Putamen (tissue), 1 donor: ENCODE results near the gene COL16A1.
A peak's percentile ranks its signal among the peaks of the same experiment; 100 is the strongest.
"Not testable (repeated sequence)": the region's sequence is repeated elsewhere in the genome, so short reads cannot be mapped to it uniquely, and the experiment has no call there.

Source experiments
- DNase-seq: peaks from one replicate; pipeline ENCODE4 v3.0.0-alpha.2; 2016; ENCODE audit warnings: low spot score

COL16A1 gene

DNA sequence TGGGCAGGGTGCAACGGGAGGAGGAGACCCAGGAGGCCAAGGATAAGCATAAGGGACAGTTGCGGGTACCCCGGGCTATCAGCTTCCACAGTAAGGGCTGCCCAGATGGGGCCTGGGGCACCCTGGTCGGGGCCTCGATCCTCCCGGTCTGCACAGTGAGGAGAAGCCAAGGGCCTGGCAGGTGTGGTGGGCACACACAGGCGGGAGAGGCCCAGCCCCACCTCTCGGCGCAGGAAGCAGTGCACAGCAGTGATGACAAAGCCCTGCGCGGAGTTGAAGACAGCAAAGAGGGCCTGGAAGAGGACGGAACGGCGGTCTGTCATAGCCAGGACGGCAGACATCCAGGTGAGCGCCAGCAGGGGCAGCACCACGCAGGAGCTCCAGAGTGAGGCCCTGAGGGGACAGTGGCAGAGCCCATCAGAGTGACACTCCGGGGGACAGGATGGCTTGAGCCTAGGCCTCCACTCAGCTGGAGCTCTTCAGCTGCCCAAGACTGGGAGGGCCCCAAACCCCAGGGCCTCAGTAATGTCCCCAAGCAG, 29.0 kb upstream of the COL16A1 start:
- no peak for DNase-seq

GRCh38 chr1:31732343-31732742, 28.5 kb upstream of the COL16A1 start:
- no peak for DNase-seq

GRCh38 chr1:31731049-31731565, 27.3 kb upstream of the COL16A1 start:
- DNase-seq = no peak

DNA sequence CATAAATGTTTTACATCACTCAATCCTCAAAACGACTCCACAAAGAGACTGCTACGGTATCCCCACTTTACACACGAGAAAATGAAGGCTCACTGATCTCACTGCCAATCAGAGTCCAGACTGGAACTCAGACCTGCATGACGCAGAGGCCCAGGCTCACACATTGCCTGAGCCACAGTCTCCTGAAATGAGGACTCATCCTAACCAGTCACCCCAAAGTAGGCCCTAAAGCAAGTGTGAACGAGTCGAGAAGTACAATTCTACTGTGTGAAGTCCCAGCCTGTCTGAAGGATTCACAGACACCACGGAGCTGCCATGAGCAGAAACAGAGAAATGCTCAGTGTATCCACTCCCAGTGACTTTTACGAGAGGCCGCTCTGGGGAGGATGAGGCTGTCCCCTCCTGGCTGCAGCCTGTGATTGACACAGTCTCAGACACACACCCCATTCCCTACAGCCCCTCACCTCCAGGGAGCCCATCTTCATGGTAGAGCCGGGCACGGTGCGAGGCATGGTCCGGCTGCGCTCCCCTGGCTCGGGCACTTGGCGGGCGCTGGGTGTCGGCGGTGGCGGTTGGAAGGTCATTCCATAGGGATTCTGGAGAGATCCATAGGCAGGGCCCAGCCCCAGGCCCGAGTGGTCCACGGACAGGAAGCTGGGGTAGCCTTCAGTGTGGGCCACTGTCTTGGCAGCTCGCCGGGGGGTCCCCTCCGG, 26.7 kb upstream of the COL16A1 start:
- no peak for DNase-seq

GRCh38 chr1:31727849-31728248, 24.0 kb upstream of the COL16A1 start:
- DNase-seq = no peak

DNA sequence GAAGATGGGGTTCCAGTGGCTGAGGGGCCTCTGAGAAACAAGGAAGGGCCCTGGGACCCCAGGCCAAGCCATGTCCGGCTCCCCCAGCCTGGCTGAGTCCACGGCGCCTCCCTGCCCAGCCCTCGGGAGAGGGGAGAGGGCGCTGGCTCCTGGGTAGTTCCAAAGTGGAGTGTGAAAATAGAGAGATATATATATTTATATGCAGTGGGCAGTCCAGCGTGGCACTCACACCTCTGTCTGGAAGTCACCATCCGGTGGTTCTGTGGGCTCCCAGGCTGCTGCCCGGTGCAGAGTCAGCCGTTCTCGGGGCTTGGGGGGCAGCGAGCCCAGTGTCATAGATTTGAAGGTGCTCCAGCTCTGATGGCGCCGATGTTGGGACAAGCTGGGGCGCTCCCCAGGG, 23.4 kb upstream of the COL16A1 start:
- DNase-seq = no peak

- no peak for DNase-seq
Measured at GRCh38 chr1:31726715-31727114, 22.9 kb upstream of the COL16A1 start.

GRCh38 chr1:31725777-31726535, 22.1 kb upstream of the COL16A1 start:
- no peak for DNase-seq

DNA sequence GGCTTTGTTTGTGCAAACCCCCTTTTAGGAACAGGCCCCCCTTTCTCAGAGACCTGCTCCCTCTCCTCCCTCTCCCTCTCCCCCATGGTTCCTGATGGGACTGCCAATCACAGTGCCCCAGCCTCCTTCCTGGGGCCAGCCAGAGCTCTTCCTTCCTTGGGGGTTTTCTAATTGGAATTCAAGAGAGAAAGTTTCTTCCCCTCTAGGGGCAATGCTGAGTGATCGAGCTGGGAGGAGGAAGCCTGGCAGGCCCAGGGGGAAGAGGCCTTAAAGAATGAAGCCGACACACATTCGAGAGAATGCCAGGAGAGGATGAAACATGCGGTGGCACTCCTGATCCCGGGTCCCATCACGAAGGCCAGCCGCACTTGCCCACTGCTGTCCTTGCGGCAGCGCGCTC, 21.3 kb upstream of the COL16A1 start:
- DNase-seq = no peak

- DNase-seq = peak; percentile 69
Measured at GRCh38 chr1:31723828-31724359, 20.1 kb upstream of the COL16A1 start.

DNA sequence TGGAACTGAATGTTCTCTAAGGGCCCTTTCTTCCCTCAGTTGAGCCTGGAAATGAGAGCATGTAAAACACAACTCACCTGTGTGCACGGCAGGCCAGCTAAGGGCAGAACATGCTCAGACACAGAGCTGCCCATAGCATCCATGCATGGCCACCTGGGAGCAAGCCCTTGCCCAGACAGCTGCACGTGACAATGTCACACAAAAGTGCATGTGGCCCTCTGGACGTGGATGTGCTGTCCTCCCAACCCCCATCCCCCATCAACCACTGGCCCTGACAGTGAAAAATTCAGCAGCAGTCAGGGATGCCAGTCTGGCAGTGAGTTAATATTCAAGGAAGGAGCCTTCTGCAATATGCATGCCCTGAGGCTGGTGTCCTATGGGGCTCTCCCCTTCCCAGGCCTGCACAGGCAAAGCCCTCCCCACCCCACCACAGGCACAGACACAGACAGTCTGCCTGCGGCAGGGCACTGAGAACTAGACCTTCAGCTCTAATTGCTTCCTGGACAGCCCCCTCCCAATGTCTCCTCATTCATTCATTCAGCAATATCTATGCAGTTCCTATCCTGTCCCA, 14.6 kb upstream of the COL16A1 start:
- no peak for DNase-seq

GRCh38 chr1:31717341-31717740, 13.5 kb upstream of the COL16A1 start:
- no peak for DNase-seq

DNA sequence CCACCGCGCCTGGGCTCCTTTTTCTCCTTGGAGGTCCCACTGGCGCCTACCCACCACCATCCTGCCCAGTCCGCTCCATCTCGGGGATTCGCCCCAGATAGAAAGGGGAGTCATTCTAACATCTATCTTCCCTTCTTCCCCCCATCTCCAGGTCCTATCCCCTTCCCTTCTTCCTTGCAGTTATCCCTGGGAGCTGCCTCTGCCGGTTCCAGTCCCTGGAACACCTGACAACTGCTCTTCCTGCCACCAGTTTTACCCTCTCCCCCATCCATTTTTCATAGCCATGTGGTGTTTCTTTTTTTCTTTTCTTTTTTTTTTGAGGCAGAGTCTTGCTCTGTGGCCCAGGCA, 12.0 kb upstream of the COL16A1 start:
- no peak for DNase-seq

GRCh38 chr1:31715087-31715872, 11.5 kb upstream of the COL16A1 start:
- peak; percentile 77 for DNase-seq

DNA sequence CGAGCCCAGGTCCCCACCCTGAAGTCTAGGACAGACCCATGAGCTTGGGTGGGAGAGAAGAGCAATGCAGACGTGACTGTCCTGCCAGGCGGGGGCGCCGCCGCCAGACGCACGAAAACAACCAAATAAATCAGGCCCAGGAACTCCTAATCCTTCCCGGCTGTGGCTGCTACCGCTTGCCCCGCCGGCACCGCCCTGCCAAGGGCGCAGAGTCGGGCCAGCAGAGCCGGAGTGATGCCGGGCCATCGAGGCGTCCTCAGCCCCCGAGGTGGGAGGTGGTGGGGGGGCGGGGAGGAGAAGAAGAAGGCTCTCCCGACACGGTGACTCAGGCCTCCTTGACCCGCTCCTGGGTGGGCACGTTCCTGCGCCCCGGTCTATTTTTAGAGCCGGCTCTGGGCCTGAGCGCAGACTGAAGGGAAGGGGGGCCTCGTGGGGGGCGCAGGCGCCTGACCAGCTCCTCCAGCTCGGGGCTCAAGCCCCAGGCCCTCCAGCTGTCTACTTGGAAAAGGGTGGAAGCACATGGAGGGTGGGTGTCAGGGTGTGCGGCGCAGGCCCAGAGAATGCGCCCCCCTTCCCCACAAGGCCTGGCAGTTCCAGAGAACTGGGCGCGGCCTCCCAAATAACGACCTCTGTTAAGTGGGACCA, 10.7 kb upstream of the COL16A1 start:
- no peak for DNase-seq

DNA sequence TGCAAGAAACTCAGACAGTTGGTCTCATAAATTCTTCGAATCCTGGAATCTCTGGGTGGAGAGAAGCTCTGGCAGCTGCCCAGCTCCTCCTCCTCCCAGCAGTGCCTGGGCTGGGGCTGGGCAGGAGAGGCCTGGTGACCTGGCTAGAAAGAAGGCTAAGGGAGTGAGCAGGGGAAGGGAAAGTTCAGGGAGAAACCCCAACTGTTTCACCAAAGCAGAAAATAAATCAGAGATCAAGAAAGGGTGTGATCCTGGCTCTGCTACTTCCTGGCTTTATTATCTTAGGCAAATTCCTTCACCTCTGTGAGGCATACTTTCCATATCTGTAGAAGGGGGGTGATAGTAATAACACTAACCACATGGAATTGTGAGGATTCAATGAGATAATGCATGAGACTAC, 8.8 kb upstream of the COL16A1 start:
- DNase-seq = no peak

- DNase-seq = no peak
Measured at GRCh38 chr1:31712068-31712467, 8.3 kb upstream of the COL16A1 start.

GRCh38 chr1:31708324-31708723, 4.5 kb upstream of the COL16A1 start:
- no peak for DNase-seq

DNA sequence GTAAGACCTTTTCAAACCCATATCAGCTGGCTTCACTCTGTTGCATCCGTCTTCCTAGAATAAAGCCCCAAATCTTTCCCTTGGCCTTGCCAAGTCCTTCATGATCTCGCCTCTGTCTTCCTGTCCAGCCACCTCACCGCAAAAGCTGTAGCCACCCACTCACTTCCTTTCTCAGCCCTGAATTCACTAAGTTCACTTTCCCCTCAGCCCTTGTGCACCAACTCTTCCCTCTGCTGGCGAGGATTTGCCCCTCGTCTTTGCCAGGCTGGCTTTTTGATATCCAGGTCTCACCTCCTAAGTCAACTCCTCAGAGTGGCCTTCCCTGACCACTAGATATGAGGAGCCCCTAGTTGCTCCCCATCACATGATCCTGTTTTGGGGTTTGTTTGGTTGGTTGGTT, 3.9 kb upstream of the COL16A1 start:
- no peak for DNase-seq

- DNase-seq = not testable (repeated sequence)
Measured at GRCh38 chr1:31707059-31707600, 3.3 kb upstream of the COL16A1 start.
